ENCODE measurements around the gene SHROOM3.

SHROOM3 gene

GRCh38 chr4:76752861-76753501 lies 318.0 kb downstream of the SHROOM3 start:
- peak; percentile 87 for DNase-seq (ENCODE audit: low spot score)

DNA sequence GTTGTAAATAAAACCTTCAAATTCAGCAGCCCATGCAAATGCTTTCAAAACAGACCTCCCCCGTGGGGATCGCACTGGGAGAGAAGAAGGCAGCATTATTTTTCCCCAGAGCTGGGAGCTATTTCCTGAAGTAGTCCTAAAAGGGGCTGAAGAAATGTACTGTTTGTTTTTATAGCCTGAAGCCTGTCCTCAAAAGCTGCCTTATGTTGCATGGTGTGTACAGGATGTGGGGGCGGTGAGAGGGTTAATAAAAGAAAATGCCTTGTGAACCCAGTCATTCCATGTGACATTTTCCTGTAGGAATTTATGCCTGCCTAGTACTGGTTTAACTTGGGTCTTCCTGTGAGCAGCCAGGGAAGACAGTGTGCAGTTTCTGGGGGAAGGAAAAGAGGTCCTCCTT lies 318.8 kb downstream of the SHROOM3 start:
- peak; percentile 58 for DNase-seq (ENCODE audit: low spot score)

GRCh38 chr4:76754439-76754838 lies 319.4 kb downstream of the SHROOM3 start:
- DNase-seq (ENCODE audit: low spot score): no peak

DNA sequence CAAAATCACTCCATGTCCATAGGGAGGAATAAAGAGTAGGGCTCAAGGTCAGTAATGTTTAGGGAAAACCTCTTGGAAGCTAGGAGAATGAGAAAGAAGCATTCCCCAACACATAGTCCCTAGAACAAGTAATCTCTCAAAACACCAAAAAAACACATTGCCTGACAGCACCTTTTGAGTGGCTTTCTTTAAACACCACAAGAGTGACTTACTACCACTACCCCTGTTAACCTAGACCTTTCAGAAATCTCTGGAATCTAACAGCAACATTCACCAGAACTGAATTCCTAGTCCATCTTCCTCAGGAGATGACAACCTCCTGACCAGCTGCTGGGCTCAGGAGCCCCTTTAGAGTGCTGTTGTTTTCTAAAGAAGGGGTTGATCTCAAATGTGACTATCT lies 320.7 kb downstream of the SHROOM3 start:
- no peak for DNase-seq (ENCODE audit: low spot score)

DNA sequence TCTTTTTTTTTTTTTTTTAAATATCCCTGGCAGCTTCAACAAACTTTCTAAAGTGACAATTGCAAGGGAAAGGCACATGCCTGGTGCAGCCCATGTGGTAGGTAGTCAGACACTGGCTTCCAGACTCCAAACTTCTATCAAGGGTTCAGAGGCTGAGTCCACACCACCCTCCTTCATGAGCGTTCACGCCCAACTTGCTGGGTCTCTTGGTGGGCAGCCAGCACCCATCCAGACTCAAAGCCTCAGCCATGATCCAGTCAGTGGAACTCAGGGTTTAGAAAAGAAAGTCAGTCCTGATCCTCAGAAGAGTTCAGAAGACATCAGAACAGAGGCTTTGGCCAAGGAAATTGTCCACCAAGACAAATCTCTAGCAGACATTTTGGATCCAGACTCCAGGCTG lies 321.4 kb downstream of the SHROOM3 start:
- DNase-seq (ENCODE audit: low spot score): no peak

- DNase-seq (ENCODE audit: low spot score): no peak
These were observed 322.4 kb downstream of the SHROOM3 start for GRCh38 chr4:76757418-76757939.

DNA sequence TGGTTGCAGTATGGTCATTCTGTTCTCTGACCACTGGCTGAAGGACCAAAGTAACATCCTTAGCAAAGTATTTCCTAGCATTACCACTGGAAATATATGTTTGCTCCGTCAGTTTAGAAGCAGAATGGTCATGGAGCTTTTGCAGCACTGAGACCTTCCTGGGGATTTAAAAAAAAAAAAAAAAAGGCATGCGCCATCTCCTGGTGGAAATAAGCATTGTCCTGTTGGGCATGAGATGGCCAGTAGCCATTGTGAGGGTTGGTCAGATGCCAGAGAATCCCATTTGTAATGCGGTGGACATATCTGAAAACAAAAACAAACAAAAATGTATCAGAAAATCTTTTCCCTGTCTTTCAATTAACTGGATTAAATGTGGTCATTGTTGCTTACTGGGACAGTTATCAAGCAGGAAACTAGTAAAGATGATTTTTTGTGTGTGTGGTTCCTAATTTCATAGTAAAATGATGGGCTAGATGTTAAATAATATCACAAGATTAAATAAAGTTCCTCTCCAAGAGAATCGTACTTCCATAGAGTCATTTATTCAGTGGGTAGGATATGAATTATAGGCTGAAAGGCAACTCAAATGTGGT lies 323.4 kb downstream of the SHROOM3 start:
- DNase-seq (ENCODE audit: low spot score): peak; percentile 55

GRCh38 chr4:76758996-76759395 lies 324.0 kb downstream of the SHROOM3 start:
- DNase-seq (ENCODE audit: low spot score): no peak

DNA sequence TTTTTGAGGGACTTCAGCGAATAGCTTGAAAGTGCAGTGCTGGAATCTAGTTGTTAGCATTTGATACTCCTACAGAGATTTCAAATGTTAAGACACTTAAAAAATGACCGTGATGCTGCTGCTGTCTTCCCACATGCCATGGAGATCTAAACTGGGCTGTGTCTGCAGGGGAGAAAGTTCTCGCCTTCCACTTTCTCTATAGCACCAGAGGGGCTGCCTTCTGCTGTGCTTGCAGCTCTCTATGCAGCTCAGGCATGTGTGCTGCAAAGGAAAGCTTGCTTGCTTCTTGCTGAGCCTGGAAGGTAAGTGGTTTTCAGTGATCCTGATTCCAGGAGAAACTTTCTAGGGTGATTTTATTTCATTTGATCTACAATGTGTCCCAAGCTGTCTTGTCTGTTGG lies 325.2 kb downstream of the SHROOM3 start:
- DNase-seq (ENCODE audit: low spot score): no peak

DNA sequence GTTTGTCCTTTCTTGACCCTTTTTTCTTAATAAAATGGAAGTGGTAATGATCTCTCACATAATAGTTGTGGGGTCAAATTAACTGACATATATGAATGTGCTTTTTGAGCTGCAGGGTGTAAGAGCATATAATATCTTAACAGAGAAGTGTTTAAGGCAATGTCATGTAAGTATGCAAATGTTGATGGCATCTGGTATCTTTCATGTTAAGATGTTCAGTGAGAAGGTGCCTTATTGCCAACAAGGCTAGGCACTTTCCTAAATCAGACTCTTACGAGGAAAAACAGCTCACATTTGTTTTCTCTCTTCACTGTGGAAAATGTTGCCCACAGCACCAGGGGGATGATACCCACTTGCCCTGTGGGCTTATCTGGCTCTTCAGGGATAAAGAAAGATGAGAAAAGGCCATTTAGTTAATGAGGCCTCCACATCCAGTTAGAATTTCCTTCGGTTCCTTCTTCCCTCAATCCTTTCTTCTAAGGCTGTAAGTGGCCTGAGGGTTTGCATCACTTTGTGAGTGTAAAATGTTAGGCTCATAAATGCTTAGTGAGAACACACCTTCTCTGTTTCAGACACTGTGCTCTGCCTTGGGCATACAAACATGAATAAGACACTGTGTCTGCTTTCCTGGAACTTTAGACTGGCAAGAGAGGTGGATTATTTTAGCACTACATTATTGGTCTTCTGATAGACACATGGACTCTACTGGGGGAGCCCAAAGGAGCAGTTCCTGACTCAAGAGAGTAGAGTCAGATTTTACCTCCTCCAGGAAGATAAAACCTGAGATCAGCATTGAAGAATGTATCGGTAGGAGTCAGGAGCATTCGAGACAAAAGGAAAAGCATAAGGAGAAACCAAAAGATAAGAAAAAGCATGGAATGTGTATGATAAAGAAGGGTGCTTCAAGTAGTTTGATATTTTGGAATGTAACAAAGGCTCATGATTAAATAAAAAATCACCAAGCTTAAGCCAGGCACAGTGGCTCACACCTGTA lies 327.4 kb downstream of the SHROOM3 start:
- DNase-seq (ENCODE audit: low spot score): no peak

- DNase-seq (ENCODE audit: low spot score): no peak
These were observed 329.2 kb downstream of the SHROOM3 start for GRCh38 chr4:76764251-76764650.

DNA sequence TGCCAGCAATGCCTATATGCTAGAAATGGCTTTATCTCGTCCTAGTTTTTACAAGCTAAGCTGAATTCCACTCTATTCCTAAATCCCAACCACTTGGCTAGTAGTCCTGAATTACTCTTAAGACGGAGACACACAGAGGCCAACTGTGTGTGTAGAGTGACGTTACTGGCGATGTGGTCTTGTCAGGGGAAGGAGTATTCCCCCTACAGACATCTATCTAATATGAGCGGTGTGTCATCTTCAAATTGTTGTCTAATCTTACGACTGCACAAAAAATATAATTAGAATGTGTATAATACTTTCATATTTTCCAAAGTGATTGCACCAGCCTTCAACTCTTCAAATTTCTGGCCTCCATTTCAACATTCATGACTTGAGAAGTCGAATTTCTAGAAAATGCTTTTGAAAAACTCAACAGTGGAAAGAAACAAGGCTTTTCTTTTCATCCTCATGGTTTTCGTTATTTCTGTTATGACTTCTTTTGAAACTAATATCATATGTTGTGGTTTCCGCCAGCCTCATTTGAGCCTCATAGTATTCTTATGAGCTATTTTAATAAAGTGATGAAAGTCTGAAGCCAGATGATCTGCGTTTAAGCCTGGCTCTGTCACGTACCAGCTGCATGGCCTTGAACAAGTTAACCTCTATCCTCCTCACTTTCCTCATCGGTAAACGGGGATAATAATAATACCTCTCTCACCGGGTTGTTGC lies 330.6 kb downstream of the SHROOM3 start:
- no peak for DNase-seq (ENCODE audit: low spot score)

DNA sequence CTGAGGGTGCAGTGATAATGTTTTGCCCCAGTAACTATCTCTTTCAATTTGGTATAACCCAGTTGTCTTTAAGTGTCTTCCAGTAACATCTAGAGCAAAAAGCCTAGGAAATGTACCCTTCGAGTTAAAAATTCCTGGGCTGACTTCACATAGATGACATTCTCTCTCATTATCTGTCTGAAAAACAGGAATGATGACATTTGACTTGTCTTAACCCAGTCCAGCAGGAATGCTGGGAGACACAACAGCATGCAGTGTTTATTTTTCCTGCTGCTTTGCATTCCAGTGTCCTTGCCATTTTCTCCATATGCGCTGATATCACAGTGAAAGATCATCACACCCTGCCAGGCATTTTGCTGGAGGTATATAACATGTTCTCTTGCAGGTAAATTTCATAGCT lies 333.0 kb downstream of the SHROOM3 start:
- no peak for DNase-seq (ENCODE audit: low spot score)

GRCh38 chr4:76772498-76773106 lies 337.6 kb downstream of the SHROOM3 start:
- no peak for DNase-seq (ENCODE audit: low spot score)

DNA sequence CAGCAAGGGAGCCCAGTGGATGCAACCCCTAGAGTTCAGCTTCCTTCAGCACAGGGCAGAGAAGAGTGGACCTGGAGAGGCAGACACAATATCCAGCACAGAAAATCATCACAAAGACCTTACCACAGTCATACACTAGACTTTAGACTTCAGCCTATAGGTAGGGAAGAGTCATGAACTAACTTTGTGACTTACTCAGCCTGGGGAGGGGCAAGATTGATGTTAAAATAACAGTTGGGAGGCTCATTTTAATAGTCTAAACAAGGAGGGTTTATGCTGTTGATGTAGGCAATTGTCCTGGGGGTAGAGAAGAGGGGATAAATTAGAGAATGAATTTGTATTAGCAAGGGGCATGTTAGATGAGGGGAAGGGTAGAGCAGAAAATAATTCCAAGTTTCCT lies 338.7 kb downstream of the SHROOM3 start:
- DNase-seq (ENCODE audit: low spot score): no peak

- no peak for DNase-seq (ENCODE audit: low spot score)
These were observed 344.9 kb downstream of the SHROOM3 start for GRCh38 chr4:76779740-76780459.

DNA sequence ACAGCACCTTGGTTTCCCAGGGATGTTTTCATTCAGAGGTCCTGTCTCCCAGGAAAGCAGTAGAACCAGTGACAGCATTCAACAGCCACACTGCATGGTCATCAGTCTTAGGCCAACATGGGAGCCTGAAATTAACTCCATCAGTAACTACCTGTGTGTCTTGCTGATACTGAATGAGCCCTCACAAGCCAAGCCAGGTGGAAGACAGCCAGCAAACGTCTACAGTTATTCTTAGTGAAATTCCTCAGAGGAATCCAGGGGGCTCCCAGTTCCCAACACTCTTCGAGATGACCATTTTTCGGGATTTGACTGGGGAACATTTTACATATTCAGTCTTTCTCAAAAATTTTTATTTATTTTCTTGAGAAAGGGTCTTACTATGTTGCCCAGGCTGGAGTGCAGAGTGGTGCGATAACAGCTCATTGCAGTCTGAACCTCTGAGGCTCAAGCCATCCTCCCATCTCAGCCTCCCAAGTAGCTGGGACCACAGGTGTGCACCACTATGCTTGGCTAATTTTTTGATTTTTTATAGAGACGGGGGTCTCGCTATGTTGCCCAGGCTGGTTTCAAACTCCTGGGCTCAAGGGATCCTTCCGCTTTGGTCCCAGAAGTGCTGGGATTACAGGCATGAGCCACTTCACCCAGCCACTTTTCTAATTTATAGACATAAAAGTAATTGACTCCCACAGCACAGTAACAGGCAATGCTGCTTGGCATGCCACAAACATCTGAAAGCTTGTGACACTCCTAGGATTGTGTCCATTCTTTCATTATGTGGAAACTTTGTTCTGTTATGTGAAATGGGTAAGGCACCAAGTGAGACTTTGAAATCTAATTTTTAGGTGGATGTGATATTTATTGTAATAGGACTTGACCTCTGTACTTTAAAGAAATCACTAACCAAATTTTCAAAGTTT lies 346.0 kb downstream of the SHROOM3 start:
- no peak for DNase-seq (ENCODE audit: low spot score)

- peak; percentile 78 for DNase-seq (ENCODE audit: low spot score)
These were observed 346.9 kb downstream of the SHROOM3 start for GRCh38 chr4:76781698-76782595.

DNA sequence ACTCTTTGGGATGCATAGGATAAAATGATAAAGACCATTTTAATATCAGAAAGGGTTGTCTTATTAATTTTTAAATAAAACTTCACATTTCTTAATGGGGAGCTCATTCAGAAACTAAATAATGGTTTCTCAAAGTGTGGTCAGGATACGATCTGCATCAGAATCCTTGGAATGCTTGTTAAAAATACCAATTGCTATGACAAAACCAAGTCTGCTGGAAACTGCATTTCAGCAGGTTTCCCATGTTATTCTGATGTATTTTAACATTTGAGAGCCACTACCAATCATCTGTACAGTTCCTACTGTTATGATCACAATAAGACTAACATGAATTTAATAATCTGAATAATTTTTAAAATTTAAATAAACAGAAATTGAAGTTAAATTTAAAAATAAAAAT lies 347.8 kb downstream of the SHROOM3 start:
- DNase-seq (ENCODE audit: low spot score): peak; percentile 56
